Measurements from ENCODE around the gene TMUB1. TPM values are rescaled to one million over a fixed set of nuclear protein-coding genes. Genes with fewer than 3 reads are reported as not detected.

The TMUB1 gene
- total RNA-seq, 1 donor from 2014 or later = 7.6 TPM

GRCh38 chr7:151085329-151085690 lies 2.0 kb upstream of the TMUB1 start:
- DNase-seq = no peak

GRCh38 chr7:151083824-151084160 lies 499 bp upstream of the TMUB1 start:
- DNase-seq = no peak

GRCh38 chr7:151082141-151083070 lies 887 bp downstream of the TMUB1 start:
- no peak for DNase-seq

- DNase-seq = no peak
Measured at GRCh38 chr7:151081170-151082101, 1.9 kb downstream of the TMUB1 start.

- DNase-seq = peak; percentile 89
Measured at GRCh38 chr7:151080522-151081169, 2.6 kb downstream of the TMUB1 start, which contains the start of gene FASTK. FASTK (minus strand) TSS chr7:151080809; CDS start chr7:151080766, 43 bp downstream.

DNA sequence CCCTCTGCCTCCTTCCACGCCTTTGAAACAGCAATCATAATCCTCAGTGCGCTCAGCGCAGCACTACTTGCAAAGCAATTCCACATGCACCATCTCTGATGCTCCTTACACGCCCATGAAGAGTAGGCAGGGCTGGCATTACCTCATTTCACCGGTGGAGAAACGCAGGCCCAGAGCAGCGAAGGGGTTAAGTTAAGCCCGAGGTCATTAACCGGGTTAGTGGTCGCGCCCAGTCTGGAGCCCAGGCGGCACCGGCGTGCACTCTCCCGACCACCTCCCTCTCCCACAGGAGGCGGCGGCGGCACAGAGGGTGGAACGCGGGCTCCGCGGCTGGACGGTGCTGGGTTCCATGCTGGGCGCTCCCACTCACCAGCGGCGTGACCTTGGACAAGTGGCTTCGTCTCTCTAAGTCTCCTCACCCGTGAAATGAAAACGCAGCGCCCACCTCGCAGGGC lies 3.2 kb downstream of the TMUB1 start:
- DNase-seq = peak; percentile 28

DNA sequence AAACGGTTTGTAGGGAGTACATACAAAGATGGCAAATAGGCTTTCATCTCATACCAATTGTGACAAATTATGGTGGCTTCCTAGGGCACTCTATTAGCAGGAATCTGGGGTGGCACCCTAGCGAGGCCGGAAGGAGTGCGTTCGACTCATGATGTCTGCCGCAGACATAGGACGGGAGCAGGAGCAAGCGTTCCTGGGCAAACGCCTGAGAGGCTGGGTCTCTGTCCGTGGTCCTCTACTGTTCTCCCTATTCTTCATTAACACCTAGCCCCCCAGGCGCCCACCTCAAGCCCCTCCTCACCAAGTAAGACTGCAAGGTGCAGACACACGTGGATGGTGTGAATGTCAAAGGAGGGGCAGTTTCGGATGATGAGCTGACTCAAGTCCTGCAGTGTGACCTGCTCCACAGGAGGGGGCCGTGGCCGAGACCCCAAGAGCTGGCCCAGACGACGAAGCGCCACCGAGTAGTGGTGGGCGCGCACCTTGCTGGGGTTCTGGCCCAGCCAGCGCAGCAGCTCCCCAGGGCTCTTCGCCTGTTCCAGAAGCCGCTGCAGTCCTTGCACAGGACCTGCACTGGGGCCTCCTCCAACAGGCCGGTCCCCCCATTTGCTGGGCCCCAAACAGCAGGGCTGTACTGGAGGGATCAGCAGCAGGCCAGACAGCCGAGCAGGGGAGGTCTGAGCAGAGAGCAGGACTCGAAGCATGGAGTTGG lies 3.9 kb downstream of the TMUB1 start:
- DNase-seq = no peak

DNA sequence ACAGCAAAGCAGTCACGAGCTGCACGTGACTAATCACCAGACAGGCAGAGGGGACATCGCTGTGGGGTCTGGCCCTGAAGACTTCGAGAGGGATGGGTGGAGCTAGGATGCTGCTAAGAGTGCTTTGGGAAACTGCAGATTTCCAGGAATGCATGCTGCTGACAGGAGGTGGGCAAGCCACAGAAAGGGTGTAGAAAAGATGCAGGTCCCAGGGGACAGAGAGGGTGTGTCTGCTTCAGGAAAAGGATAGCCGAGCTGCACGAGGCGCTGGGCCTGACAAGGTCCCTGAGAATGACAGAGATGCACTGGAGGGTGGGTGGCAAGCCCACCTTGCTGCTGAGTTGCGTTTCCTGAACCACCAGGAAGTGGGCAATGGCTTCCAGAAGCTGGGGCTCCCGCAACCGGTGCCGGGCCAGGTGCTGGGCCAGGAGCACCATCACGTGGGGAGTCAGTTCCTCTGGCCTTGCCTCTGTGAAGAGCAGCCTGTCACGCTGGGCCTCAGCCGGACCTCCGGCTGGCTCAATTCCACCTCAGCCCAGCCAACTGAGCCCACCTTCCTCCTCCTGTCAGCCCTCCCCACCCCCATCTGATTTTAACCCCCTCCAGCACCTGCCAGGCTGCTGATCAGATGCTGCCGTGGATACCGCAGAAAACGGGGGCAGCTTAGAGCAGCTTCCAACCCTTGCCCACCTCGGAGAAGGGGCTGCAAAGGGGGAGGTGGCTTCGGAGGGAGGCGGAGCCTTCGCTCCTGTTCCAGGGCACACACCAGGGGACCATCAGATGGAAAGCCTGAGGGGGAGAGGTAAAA lies 4.9 kb downstream of the TMUB1 start:
- DNase-seq = no peak

DNA sequence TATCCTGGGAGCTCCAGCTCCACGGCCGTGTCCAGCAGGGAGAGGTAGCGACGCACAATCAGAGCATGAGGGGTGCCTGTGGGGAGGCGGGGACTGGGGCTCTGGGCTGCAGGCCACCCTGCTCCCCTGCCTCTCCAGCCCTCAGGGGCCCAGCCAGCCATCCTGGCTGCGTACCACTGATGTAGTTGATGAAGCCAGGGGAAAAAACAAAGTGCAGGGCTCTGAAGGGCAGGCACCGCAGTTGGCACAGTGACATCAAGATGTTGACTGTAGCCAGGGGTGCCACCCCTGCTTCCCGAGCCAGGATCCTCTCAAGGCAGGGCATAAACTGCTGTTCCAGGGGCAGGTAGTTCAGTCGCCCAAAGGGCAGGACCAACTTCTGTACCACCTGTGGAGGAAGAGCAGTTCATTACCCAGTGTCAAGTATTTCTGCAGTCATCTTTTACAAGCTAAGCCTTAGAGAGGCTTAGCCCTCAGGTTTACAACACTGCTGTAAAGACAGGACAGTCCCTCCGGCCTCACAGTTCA lies 5.5 kb downstream of the TMUB1 start:
- DNase-seq = no peak

GRCh38 chr7:151076863-151077704 lies 6.2 kb downstream of the TMUB1 start:
- no peak for DNase-seq

DNA sequence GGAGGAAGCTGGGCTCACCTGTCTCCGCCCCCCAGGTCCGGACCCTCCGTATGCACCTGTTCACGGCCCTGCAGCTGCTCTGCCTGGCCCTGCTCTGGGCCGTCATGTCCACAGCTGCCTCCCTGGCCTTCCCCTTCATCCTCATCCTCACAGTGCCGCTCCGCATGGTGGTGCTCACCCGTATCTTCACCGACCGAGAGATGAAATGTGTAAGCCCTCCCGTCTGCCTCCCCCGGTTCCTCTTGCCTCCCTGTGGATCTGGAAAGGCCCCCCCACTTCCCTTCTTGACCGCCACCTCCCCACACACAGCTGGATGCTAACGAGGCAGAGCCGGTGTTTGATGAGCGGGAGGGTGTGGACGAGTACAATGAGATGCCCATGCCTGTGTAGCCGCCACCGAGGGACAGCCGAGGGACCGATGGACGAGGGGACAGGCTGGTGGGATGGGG lies 7.3 kb downstream of the TMUB1 start:
- DNase-seq = no peak

GRCh38 chr7:151075662-151075971 lies 7.7 kb downstream of the TMUB1 start:
- DNase-seq = no peak

- no peak for DNase-seq
Measured at GRCh38 chr7:151074817-151075661, 8.3 kb downstream of the TMUB1 start.

- no peak for DNase-seq
Measured at GRCh38 chr7:151073990-151074389, 9.3 kb downstream of the TMUB1 start.

DNA sequence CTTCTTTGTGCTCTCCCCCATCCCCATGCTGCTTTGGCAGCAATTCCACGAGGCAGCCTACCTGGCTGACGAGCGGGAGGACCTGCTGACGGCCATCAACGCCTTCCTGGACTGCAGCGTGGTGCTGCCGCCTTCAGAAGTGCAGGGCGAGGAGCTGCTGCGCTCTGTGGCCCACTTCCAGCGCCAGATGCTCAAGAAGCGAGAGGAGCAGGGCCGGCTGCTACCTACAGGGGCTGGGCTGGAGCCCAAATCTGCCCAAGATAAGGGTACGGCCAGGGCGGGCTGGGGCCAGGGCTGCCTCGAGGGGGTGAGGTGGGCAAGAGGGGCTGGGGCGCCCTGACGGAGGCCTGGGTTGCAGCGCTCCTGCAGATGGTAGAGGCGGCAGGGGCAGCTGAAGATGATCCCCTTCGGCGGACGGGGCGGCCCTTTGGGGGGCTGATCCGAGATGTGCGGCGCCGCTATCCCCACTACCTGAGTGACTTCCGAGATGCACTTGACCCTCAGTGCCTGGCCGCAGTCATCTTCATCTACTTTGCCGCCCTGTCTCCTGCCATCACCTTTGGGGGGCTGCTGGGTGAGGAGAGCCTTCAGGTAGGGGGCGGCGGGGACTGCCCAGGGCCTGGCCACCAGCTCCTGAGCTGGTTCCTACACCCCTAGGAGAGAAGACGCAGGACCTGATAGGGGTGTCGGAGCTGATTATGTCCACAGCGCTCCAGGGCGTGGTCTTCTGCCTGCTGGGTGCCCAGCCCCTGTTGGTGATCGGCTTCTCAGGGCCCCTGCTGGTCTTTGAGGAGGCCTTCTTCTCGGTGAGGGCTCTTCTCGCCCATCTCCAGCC lies 12.0 kb downstream of the TMUB1 start:
- DNase-seq = no peak

DNA sequence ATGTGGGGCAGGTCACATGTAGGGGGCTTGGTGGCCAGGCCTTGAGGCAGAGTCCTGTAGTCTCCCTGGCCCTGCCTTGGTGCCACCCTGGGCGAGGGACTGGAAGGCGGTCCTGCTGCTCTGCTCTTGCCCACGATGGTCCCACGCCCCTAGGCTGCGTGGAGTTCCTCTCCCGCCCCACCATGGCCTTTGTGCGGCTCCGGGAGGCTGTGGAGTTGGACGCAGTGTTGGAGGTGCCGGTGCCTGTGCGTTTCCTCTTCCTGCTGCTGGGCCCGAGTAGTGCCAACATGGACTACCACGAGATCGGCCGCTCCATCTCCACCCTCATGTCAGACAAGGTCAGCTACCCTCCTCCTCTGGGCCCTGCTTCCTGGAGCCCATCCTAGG lies 12.7 kb downstream of the TMUB1 start:
- DNase-seq = no peak

GRCh38 chr7:151069841-151070573 lies 13.3 kb downstream of the TMUB1 start:
- no peak for DNase-seq

All from skin of body (tissue), 2 donors.